SK-N-SH treated with all-trans-retinoic acid at 6 μM for 48 hours (cell line): Measurements from ENCODE around the gene SEC14L1.

Source experiments
- ARNTL ChIP-seq: fragments of 450-650 bp; formaldehyde crosslinking; IDR thresholded peaks from 2 replicates; pipeline ENCODE4 v1.5.0; 2020; ENCODE audit warnings: low read depth, mild to moderate bottlenecking, moderate library complexity, borderline replicate concordance
- CREB5 ChIP-seq: fragments of 250-450 bp; sonication (Bioruptor Pico); IDR thresholded peaks from 2 replicates; pipeline ENCODE4 v1.5.1; 2020; ENCODE audit warnings: low read depth, mild to moderate bottlenecking, moderate library complexity
- ISL1 ChIP-seq: fragments of 250-450 bp; sonication (Bioruptor Pico); IDR thresholded peaks from 2 replicates; pipeline ENCODE4 v2.1.2; 2022; ENCODE audit warnings: mild to moderate bottlenecking, moderate library complexity
- PATZ1 ChIP-seq: fragments of 250-450 bp; sonication (Bioruptor Pico); IDR thresholded peaks from 2 replicates; pipeline ENCODE4 v1.8.0; 2020; ENCODE audit warnings: mild to moderate bottlenecking, moderate library complexity, borderline replicate concordance
- POU6F1 ChIP-seq: fragments of 250-450 bp; sonication (Bioruptor Pico); IDR thresholded peaks from 2 replicates; pipeline ENCODE4 v1.8.0; 2021; ENCODE audit warnings: low read depth, mild to moderate bottlenecking, moderate library complexity, borderline replicate concordance
- PPARA ChIP-seq: fragments of 250-450 bp; sonication (Bioruptor Pico); IDR thresholded peaks from 2 replicates; pipeline ENCODE4 v1.5.0; 2020; ENCODE audit warnings: mild to moderate bottlenecking, borderline replicate concordance
- TCF4 ChIP-seq: fragments of 250-450 bp; sonication (Bioruptor Pico); IDR thresholded peaks from 2 replicates; pipeline ENCODE4 v1.8.0; 2021; ENCODE audit warnings: mild to moderate bottlenecking, moderate library complexity, borderline replicate concordance
- TOX ChIP-seq: fragments of 250-450 bp; sonication (Bioruptor Pico); IDR thresholded peaks from 2 replicates; pipeline ENCODE4 v1.8.0; 2021; ENCODE audit warnings: mild to moderate bottlenecking, moderate library complexity, borderline replicate concordance
- TSHZ2 ChIP-seq: fragments of 250-450 bp; sonication (Bioruptor Pico); IDR thresholded peaks from 2 replicates; pipeline ENCODE4 v1.5.0; 2020; ENCODE audit warnings: mild to moderate bottlenecking, moderate library complexity
- ZFP30 ChIP-seq: fragments of 450-650 bp; formaldehyde crosslinking; IDR thresholded peaks from 2 replicates; pipeline ENCODE4 v1.5.0; 2022; ENCODE audit warnings: mild to moderate bottlenecking, moderate library complexity
- ZNF8 ChIP-seq: fragments of 450-650 bp; formaldehyde crosslinking; IDR thresholded peaks from 2 replicates; pipeline ENCODE4 v1.5.0; 2020; ENCODE audit warnings: mild to moderate bottlenecking, moderate library complexity

GRCh38 chr17:77214328-77214727, 73.6 kb downstream of the SEC14L1 start:
- TF ChIP-seq ARNTL (CRISPR knock-in tag) = no peak
- no peak for TF ChIP-seq ZFP30 (CRISPR knock-in tag)
- TF ChIP-seq TCF4 = no peak
- no peak for TF ChIP-seq ISL1 (CRISPR knock-in tag)
- TF ChIP-seq TSHZ2 (CRISPR knock-in tag) = no peak
- TF ChIP-seq CREB5 (CRISPR knock-in tag) = no peak
- no peak for TF ChIP-seq TOX
- no peak for TF ChIP-seq PATZ1
- no peak for TF ChIP-seq PPARA (CRISPR knock-in tag)
- TF ChIP-seq POU6F1 (CRISPR knock-in tag) = no peak
- no peak for TF ChIP-seq ZNF8
